Left ventricle myocardium inferior (tissue), 1 donor: ENCODE results near the gene GABBR2. TPM values are rescaled to one million over a fixed set of nuclear protein-coding genes. Genes with fewer than 3 reads are reported as not detected.

Experiments used
- DNase-seq: peaks from one replicate; pipeline ENCODE4 v3.0.0-alpha.2; 2020
- H3K27ac ChIP-seq: fragments of 200-600 bp; replicated peaks from 2 replicates; pipeline ENCODE4 v1.8.0; 2021
- H3K27me3 ChIP-seq: fragments of 200-600 bp; 2 replicates; pipeline ENCODE4 v1.8.0; 2021; ENCODE audit warnings: low read depth
- H3K36me3 ChIP-seq: fragments of 200-600 bp; 2 replicates; pipeline ENCODE4 v1.8.0; 2021
- H3K4me1 ChIP-seq: fragments of 200-600 bp; 2 replicates; pipeline ENCODE4 v1.8.0; 2021
- H3K4me3 ChIP-seq: fragments of 200-600 bp; 2 replicates; pipeline ENCODE4 v1.8.0; 2021; ENCODE audit warnings: mild to moderate bottlenecking, moderate library complexity
- H3K9me3 ChIP-seq: fragments of 200-600 bp; replicated peaks from 2 replicates; pipeline ENCODE4 v1.8.0; 2021
- CTCF ChIP-seq: fragments of 200-600 bp; IDR thresholded peaks from 2 replicates; pipeline ENCODE4 v1.8.0; 2021; ENCODE audit warnings: antibody characterized with exemption, mild to moderate bottlenecking, borderline replicate concordance
- intact Hi-C: fragments of 100-400 bp; cut with micrococcal nuclease; formaldehyde crosslinking; loops from one replicate; pipeline ENCODE4 v1.11.0; 2022
- total RNA-seq: library from RNA; stranded (reverse); fragmentation: NEBNext Ultra II Directional; extraction: Animal tissue kit (Norgen Biotek cat#: 25700); gene quantifications from one replicate; pipeline ENCODE4 v1.2.1, GENCODE V29; 2021
- donor health status: DM: no; HTN: yes; CAD: no; lungs with severe emphysema.

The GABBR2 gene
- total RNA-seq, 1 donor from 2014 or later: 1.1 TPM

- Histone ChIP-seq H3K27ac (peak overlapping the region; percentile 31), H3K4me3 (no peak overlapping the region), H3K9me3 (peaks cover 12% of the 10 kb centered on the region), H3K27me3 (peaks cover 13% of the 10 kb centered on the region), H3K4me1 (peaks cover 15% of the 10 kb centered on the region), H3K36me3 (no peaks in the 10 kb centered on the region)
- intact Hi-C loops: no loop called here
- no peak for TF ChIP-seq CTCF
- DNase-seq: no peak
Measured at GRCh38 chr9:98412101-98412842, 296.5 kb downstream of the GABBR2 start.

DNA sequence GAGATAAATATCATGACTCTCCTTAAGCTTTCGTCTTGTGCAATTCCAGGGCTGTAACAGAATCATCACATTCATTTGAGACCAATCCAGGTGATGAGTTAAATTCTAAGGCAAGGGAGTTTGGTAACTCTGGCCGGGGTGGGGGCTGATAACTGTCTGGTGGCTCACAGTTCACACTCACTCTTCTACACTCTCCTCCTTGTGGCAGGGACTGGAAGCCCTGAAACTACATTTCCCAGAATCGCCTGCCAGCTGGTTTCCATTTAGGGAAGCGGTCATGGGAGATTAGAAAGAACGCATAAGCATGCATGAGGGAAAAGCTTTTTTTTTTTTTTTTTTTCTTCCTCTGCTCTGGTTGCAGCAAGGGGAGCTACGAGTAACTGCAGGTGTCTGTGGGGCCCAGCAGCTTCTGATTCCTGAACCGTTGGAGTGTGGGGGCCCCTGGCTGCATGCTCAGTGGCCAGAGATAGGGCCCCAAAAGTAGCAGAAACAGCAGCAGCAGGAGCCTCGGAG lies 298.5 kb downstream of the GABBR2 start:
- Histone ChIP-seq H3K9me3 (no peaks in the 10 kb centered on the region), H3K27ac (no peak overlapping the region)
- DNase-seq: peak; percentile 22

DNA sequence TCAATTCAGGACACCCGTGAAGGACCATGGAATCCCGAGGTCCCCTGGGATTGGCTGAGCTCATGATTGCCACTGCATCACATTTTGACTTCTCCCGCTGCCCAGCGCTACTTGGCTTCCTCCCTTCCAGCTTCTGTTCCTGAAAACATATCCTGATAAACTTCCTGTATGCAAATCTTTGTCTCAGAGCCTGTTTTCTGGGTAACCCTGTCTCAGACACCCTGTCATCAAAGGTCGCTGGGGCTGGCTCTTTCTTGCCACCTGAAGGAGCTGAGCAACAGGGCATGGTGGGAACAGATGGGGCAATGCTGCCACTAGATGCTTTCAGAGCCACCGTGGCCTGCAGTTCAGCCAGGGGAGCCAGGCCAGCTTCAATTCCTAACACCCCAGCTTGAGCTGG lies 299.0 kb downstream of the GABBR2 start:
- H3K27ac ChIP-seq: no peak overlapping the region
- intact Hi-C loops: no loop called here
- DNase-seq: no peak
- peaks cover 15% of the 10 kb centered on the region for H3K4me1 ChIP-seq
- H3K9me3 ChIP-seq: no peaks in the 10 kb centered on the region
- TF ChIP-seq CTCF: no peak
- H3K27me3 ChIP-seq: peaks cover 9% of the 10 kb centered on the region
- H3K36me3 ChIP-seq: no peaks in the 10 kb centered on the region
- H3K4me3 ChIP-seq: no peak overlapping the region

More for the DNA sequence above, 298.5 kb downstream of the GABBR2 start:
- H3K4me1 ChIP-seq: peaks cover 15% of the 10 kb centered on the region
- peaks cover 4% of the 10 kb centered on the region for H3K27me3 ChIP-seq
- intact Hi-C loops: no loop called here
- peak; percentile 53 for TF ChIP-seq CTCF
- no peak overlapping the region for H3K4me3 ChIP-seq
- no peaks in the 10 kb centered on the region for H3K36me3 ChIP-seq

- Histone ChIP-seq H3K4me1 (peaks cover 15% of the 10 kb centered on the region), H3K9me3 (no peaks in the 10 kb centered on the region), H3K27ac (no peak overlapping the region), H3K4me3 (no peak overlapping the region), H3K27me3 (peaks cover 29% of the 10 kb centered on the region), H3K36me3 (no peaks in the 10 kb centered on the region)
- no peak for TF ChIP-seq CTCF
- intact Hi-C loops: no loop called here
- no peak for DNase-seq
Measured at GRCh38 chr9:98406469-98406868, 302.3 kb downstream of the GABBR2 start.

DNA sequence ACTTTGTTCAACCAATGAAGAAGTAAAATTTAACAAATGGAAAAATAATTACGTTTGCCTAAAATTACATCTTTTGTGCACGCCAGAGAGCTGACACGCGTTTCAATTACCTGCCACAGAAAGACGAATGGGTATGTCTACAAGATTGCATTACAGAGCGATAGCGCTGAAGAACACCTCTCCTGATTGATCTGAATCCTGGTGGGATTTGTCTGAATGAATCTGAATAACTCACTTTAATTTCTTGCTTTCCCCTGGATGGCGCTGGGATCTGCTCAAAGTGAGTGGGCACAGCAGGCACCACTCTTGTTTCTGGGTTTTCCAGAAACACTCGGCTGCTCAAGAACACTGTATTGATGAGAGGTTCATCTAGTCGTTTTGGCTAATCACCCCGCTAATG lies 304.5 kb downstream of the GABBR2 start:
- no peak for DNase-seq
- Histone ChIP-seq H3K36me3 (no peaks in the 10 kb centered on the region), H3K27me3 (peaks cover 36% of the 10 kb centered on the region), H3K4me3 (no peak overlapping the region), H3K27ac (no peak overlapping the region), H3K9me3 (no peaks in the 10 kb centered on the region), H3K4me1 (no peaks in the 10 kb centered on the region)
- intact Hi-C loops: no loop called here
- no peak for TF ChIP-seq CTCF
